Measurements from ENCODE around the gene RBMS2. TPM values are rescaled to one million over a fixed set of nuclear protein-coding genes. Genes with fewer than 3 reads are reported as not detected.
"Not testable (repeated sequence)": the region's sequence is repeated elsewhere in the genome, so short reads cannot be mapped to it uniquely, and the experiment has no call there.

The RBMS2 gene
- total RNA-seq, 1 experiment from 2014 or later, result 40.8 TPM

DNA sequence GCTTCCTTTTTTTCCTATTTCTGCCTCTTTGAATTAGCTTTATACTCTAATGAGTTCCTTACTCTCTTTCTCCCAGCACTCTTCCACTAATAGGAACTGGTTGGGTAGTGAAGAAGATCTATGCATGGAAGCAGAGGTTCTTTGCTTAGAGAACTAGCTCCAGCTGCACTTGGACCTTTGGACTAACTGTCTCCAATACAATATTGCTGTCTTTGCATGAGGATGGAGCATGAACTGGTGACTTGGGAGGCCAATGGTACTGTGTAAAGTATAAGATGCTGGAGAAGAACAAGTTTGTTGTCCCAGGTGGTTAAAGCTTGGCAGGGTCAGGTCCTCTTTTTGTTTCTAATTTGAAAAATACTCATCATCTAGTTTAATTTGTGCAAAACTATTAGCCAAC, 31.3 kb upstream of the RBMS2 start:
- H3K27me3 ChIP-seq (ENCODE audit: insufficient read depth, low read length), result peaks cover 6% of the 10 kb centered on the region; the same call in 1 of the 2 replicates
- no peak overlapping the region for H3K27ac ChIP-seq (ENCODE audit: low read depth, low read length)
- H3K4me1 ChIP-seq (ENCODE audit: control insufficient read depth in 1 of 2, insufficient read depth in 2 of 2, low read length in 2 of 2), result no peaks in the 10 kb centered on the region
- no peak for ATAC-seq
- H3K4me3 ChIP-seq (replicated peaks in 1 of 2; ENCODE audit: low read depth in 1 of 2, low read length in 2 of 2), result no peak overlapping the region
- no peaks in the 10 kb centered on the region; a peak in 2 of 4 replicates for H3K9me3 ChIP-seq (ENCODE audit: control insufficient read depth in 1 of 2, insufficient read depth in 1 of 2, low read depth in 1 of 2, low read length in 2 of 2)
- POLR2A ChIA-PET, result interaction anchor here (1.1 kb wide), 1 partner anchor 16 kb away, joined by 3 read pairs; no protein-coding TSS in a partner anchor
- H3K9me2 ChIP-seq (ENCODE audit: insufficient read depth), result no peaks in the 10 kb centered on the region
- CTCF ChIA-PET, result no interaction called here
- H4K20me1 ChIP-seq (ENCODE audit: insufficient read depth), result no peaks in the 10 kb centered on the region
- H3K36me3 ChIP-seq (ENCODE audit: control insufficient read depth in 1 of 2, insufficient read depth in 2 of 2, low read length in 2 of 2), result no peaks in the 10 kb centered on the region
- no TSS peak for BruUV-seq (replicated peaks)
- TF ChIP-seq ZBTB33 (IDR thresholded peaks at IDR 0.05; ENCODE audit: extremely low read depth, insufficient replicate concordance, low read length), result no peak
- TF ChIP-seq EZH2phosphoT487 (IDR thresholded peaks at IDR 0.05; ENCODE audit: borderline replicate concordance), result no peak
- TF ChIP-seq FOSL1 (IDR thresholded peaks at IDR 0.05; ENCODE audit: low read depth), result no peak
- no peak for TF ChIP-seq ZNF274 (IDR thresholded peaks at IDR 0.05; ENCODE audit: low read depth, low read length)
- TF ChIP-seq JUND (IDR thresholded peaks at IDR 0.05), result no peak
- no peak for TF ChIP-seq TCF7L2 (IDR thresholded peaks at IDR 0.05; ENCODE audit: borderline replicate concordance, extremely low read depth, insufficient read depth, insufficient read length)
- no peak for TF ChIP-seq SIN3A (IDR thresholded peaks at IDR 0.05; ENCODE audit: low read depth)
- no peak for TF ChIP-seq POLR2AphosphoS5 (IDR thresholded peaks at IDR 0.05; ENCODE audit: low read depth, low read length)
- intact Hi-C loops (cut with micrococcal nuclease), result no loop called here
- RAD21 ChIA-PET (ENCODE audit: low non-redundant PET in 1 of 2, low total read pairs in 2 of 2, uncharacterized antibody in 2 of 2, unreplicated experiment in 2 of 2), result no interaction called here
- no peak overlapping the region for H2AFZ ChIP-seq (ENCODE audit: low read depth, low read length, poor library complexity, severe bottlenecking)
- no peaks in the 10 kb centered on the region for H3K79me2 ChIP-seq (ENCODE audit: insufficient read depth, low read length)
- H3K4me2 ChIP-seq (ENCODE audit: low read length), result no peak overlapping the region
- H3K9ac ChIP-seq (ENCODE audit: low read length), result no peak overlapping the region
- no peak for DNase-seq (ENCODE audit: low read depth, low spot score)

- RAD21 ChIA-PET (ENCODE audit: low non-redundant PET in 1 of 2, low total read pairs in 2 of 2, uncharacterized antibody in 2 of 2, unreplicated experiment in 2 of 2); H2AFZ ChIP-seq (ENCODE audit: low read depth, low read length, poor library complexity, severe bottlenecking); H3K79me2 ChIP-seq (ENCODE audit: insufficient read depth, low read length); ATAC-seq; H3K4me3 ChIP-seq (replicated peaks in 1 of 2; ENCODE audit: low read depth in 1 of 2, low read length in 2 of 2); H3K4me1 ChIP-seq (ENCODE audit: control insufficient read depth in 1 of 2, insufficient read depth in 2 of 2, low read length in 2 of 2); H3K9me3 ChIP-seq (ENCODE audit: control insufficient read depth in 1 of 2, insufficient read depth in 1 of 2, low read depth in 1 of 2, low read length in 2 of 2); H3K9me2 ChIP-seq (ENCODE audit: insufficient read depth); BruUV-seq (replicated peaks); H3K4me2 ChIP-seq (ENCODE audit: low read length); DNase-seq (ENCODE audit: low read depth, low spot score); POLR2A ChIA-PET; H3K27me3 ChIP-seq (ENCODE audit: insufficient read depth, low read length); H4K20me1 ChIP-seq (ENCODE audit: insufficient read depth); CTCF ChIA-PET; H3K36me3 ChIP-seq (ENCODE audit: control insufficient read depth in 1 of 2, insufficient read depth in 2 of 2, low read length in 2 of 2); H3K27ac ChIP-seq (ENCODE audit: low read depth, low read length); H3K9ac ChIP-seq (ENCODE audit: low read length); intact Hi-C loops (cut with micrococcal nuclease): not testable (repeated sequence)
Observed at GRCh38 chr12:56493409-56494105, 28.1 kb upstream of the RBMS2 start.

DNA sequence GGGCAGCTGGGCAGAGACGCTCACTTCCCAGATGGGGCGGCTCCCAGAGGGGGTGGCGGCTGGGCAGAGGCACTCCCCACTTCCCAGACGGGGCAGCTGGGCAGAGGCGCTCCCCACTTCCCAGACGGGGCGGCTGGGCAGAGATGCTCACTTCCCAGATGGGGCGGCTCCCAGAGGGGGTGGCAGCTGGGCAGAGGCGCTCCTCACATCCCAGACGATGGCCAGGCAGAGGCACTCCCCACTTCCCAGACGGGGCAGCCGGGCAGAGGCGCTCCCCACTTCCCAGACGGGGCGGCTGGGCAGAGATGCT, 27.6 kb upstream of the RBMS2 start:
- ATAC-seq; H4K20me1 ChIP-seq (ENCODE audit: insufficient read depth); RAD21 ChIA-PET (ENCODE audit: low non-redundant PET in 1 of 2, low total read pairs in 2 of 2, uncharacterized antibody in 2 of 2, unreplicated experiment in 2 of 2); H3K4me1 ChIP-seq (ENCODE audit: control insufficient read depth in 1 of 2, insufficient read depth in 2 of 2, low read length in 2 of 2); H3K9ac ChIP-seq (ENCODE audit: low read length); H3K9me3 ChIP-seq (ENCODE audit: control insufficient read depth in 1 of 2, insufficient read depth in 1 of 2, low read depth in 1 of 2, low read length in 2 of 2); H3K9me2 ChIP-seq (ENCODE audit: insufficient read depth); DNase-seq (ENCODE audit: low read depth, low spot score); H3K36me3 ChIP-seq (ENCODE audit: control insufficient read depth in 1 of 2, insufficient read depth in 2 of 2, low read length in 2 of 2); intact Hi-C loops (cut with micrococcal nuclease); H3K27me3 ChIP-seq (ENCODE audit: insufficient read depth, low read length); H3K27ac ChIP-seq (ENCODE audit: low read depth, low read length); H3K79me2 ChIP-seq (ENCODE audit: insufficient read depth, low read length); BruUV-seq (replicated peaks); CTCF ChIA-PET; POLR2A ChIA-PET; H2AFZ ChIP-seq (ENCODE audit: low read depth, low read length, poor library complexity, severe bottlenecking); H3K4me2 ChIP-seq (ENCODE audit: low read length); H3K4me3 ChIP-seq (replicated peaks in 1 of 2; ENCODE audit: low read depth in 1 of 2, low read length in 2 of 2): not testable (repeated sequence)
